H1 (cell line): ENCODE data around the gene GALNT13. TPM values are rescaled to one million over a fixed set of nuclear protein-coding genes. Genes with fewer than 3 reads are reported as not detected.

Experiments used
- CTCF ChIA-PET: fragments of 300-600 bp; sonication (Branson Sonifier 250); formaldehyde crosslinking; loops from one replicate; lab custom pipeline; 2021; ENCODE audit not compliant: partially characterized antibody; lab: Charles Lee
- POLR2A ChIA-PET: fragments of 300-600 bp; sonication (Branson Sonifier 250); formaldehyde crosslinking; loops from one replicate; lab custom pipeline; 2021; ENCODE audit warnings: inconsistent platforms; ENCODE audit not compliant: partially characterized antibody; lab: Charles Lee
- DNase-seq, 2 experiments: peaks; one replicate each; pipeline versions ENCODE4 v3.0.0 to v3.0.0-alpha.2; 2010 to 2022; ENCODE audit warnings: low spot score in 2 of 2, low read depth in 1 of 2, mixed read lengths in 1 of 2
- FAIRE-seq: peaks from 2 replicates; lab custom pipeline; 2011; peaks lifted over from hg19 to GRCh38; lab: Jason Lieb, UNC
- H2AFZ ChIP-seq: 2 replicates; pipeline ENCODE4 v1.8.1; 2012; ENCODE audit warnings: low read length, inconsistent platforms
- H2AK5ac ChIP-seq: 2 replicates; pipeline ENCODE4 v1.6.1; 2013; ENCODE audit warnings: low read depth, low read length
- H2BK120ac ChIP-seq: replicated peaks from 2 replicates; pipeline ENCODE3; 2013; ENCODE audit warnings: low read depth, low read length, inconsistent platforms
- H2BK12ac ChIP-seq: 2 replicates; pipeline ENCODE4 v1.6.1; 2013; ENCODE audit warnings: low read depth, low read length
- H2BK15ac ChIP-seq: 2 replicates; pipeline ENCODE4 v1.6.1; 2013; ENCODE audit warnings: low read length
- H2BK20ac ChIP-seq: 2 replicates; pipeline ENCODE4 v1.6.1; 2013; ENCODE audit warnings: low read length
- H2BK5ac ChIP-seq: 2 replicates; pipeline ENCODE4 v1.6.1; 2013; ENCODE audit warnings: low read depth, low read length
- H3K14ac ChIP-seq: 2 replicates; pipeline ENCODE4 v1.6.1; 2013; ENCODE audit warnings: inconsistent platforms; ENCODE audit not compliant: insufficient read length
- H3K18ac ChIP-seq: 2 replicates; pipeline ENCODE4 v1.6.1; 2013; ENCODE audit warnings: low read length; ENCODE audit errors: extremely low read depth
- H3K23ac ChIP-seq: 2 replicates; pipeline ENCODE4 v1.6.1; 2013; ENCODE audit warnings: inconsistent platforms; ENCODE audit not compliant: insufficient read length
- H3K23me2 ChIP-seq: 2 replicates; pipeline ENCODE4 v1.6.1; 2013; ENCODE audit warnings: low read depth, low read length
- H3K27ac ChIP-seq: 2 replicates; pipeline ENCODE4 v1.6.1; 2011; ENCODE audit warnings: low read depth, low read length, inconsistent platforms
- H3K27me3 ChIP-seq, 4 experiments: replicated peaks in 1 of 4; 1 replicate in 1 of 4; 2 replicates in 3 of 4; pipeline versions ENCODE4 v1.6.1 to v1.8.1; 2011 to 2013; ENCODE audit warnings: low read length in 3 of 4, mild to moderate bottlenecking in 3 of 4, inconsistent platforms in 2 of 4, mixed read lengths in 2 of 4, moderate library complexity in 1 of 4; ENCODE audit not compliant: control insufficient read depth in 3 of 4, insufficient read depth in 3 of 4; ENCODE audit errors: extremely low read depth in 1 of 4
- H3K36me3 ChIP-seq, 4 experiments: 2 replicates each; pipeline versions ENCODE4 v1.6.1 to v1.8.1; 2011 to 2013; ENCODE audit warnings: mild to moderate bottlenecking in 4 of 4, low read length in 3 of 4, moderate library complexity in 2 of 4, control low read depth in 1 of 4, inconsistent platforms in 1 of 4; ENCODE audit not compliant: insufficient read depth in 4 of 4, control insufficient read depth in 2 of 4
- H3K4ac ChIP-seq: replicated peaks from 2 replicates; pipeline ENCODE3; 2013; ENCODE audit warnings: low read length, low read depth, mixed read lengths, inconsistent platforms; ENCODE audit not compliant: insufficient read length
- H3K4me1 ChIP-seq, 4 experiments: replicated peaks in 1 of 4; 1 replicate in 1 of 4; 2 replicates in 3 of 4; pipeline versions ENCODE4 v1.6.1 to v1.8.1; 2011 to 2013; ENCODE audit warnings: low read length in 3 of 4, inconsistent platforms in 2 of 4, mixed read lengths in 1 of 4; ENCODE audit not compliant: insufficient read depth in 4 of 4, control insufficient read depth in 3 of 4
- H3K4me2 ChIP-seq, 2 experiments: 2 replicates each; pipeline versions ENCODE4 v1.6.1 to v1.8.1; 2011 to 2013; ENCODE audit warnings: low read depth in 2 of 2, low read length in 2 of 2, control low read depth in 1 of 2, inconsistent platforms in 1 of 2, mild to moderate bottlenecking in 1 of 2; ENCODE audit not compliant: insufficient read depth in 1 of 2
- H3K4me3 ChIP-seq, 4 experiments: fragments of 200-600, 300-600 bp in 1 of 4; sonication (generic), shearing (Covaris generic), sonication (Bioruptor Twin) in 1 of 4; 2 replicates each; pipeline versions ENCODE4 v1.5.1 to v1.8.1; 2011 to 2016; ENCODE audit warnings: low read length in 4 of 4, low read depth in 3 of 4, control low read depth in 2 of 4, inconsistent platforms in 2 of 4, mild to moderate bottlenecking in 2 of 4, mixed read lengths in 1 of 4, moderate library complexity in 1 of 4; ENCODE audit not compliant: insufficient read depth in 2 of 4; ENCODE audit errors: extremely low read depth in 1 of 4
- H3K56ac ChIP-seq: replicated peaks from 2 replicates; pipeline ENCODE3; 2013; ENCODE audit warnings: low read depth, mild to moderate bottlenecking, mixed read lengths, low read length, inconsistent platforms; ENCODE audit not compliant: insufficient read length
- H3K79me1 ChIP-seq: 2 replicates; pipeline ENCODE4 v1.6.1; 2013; ENCODE audit warnings: low read depth, low read length, control low read depth
- H3K79me2 ChIP-seq, 2 experiments: 2 replicates each; pipeline versions ENCODE4 v1.6.1 to v1.8.1; 2012 to 2013; ENCODE audit warnings: low read length in 2 of 2, mild to moderate bottlenecking in 2 of 2, inconsistent platforms in 1 of 2; ENCODE audit not compliant: insufficient read depth in 2 of 2, control insufficient read depth in 1 of 2
- H3K9ac ChIP-seq, 4 experiments: replicated peaks in 1 of 4; 1 replicate in 1 of 4; 2 replicates in 3 of 4; pipeline versions ENCODE4 v1.6.1 to v1.8.1; 2011 to 2013; ENCODE audit warnings: low read depth in 3 of 4, low read length in 3 of 4, control low read depth in 2 of 4, mild to moderate bottlenecking in 2 of 4, moderate library complexity in 2 of 4, inconsistent platforms in 1 of 4; ENCODE audit errors: extremely low read depth in 1 of 4
- H3K9me3 ChIP-seq, 2 experiments: 2 replicates each; pipeline versions ENCODE4 v1.6.1 to v1.8.1; 2012 to 2013; ENCODE audit warnings: mild to moderate bottlenecking in 2 of 2, moderate library complexity in 2 of 2, control low read depth in 1 of 2, inconsistent platforms in 1 of 2, low read depth in 1 of 2, low read length in 1 of 2, mixed read lengths in 1 of 2; ENCODE audit not compliant: insufficient read depth in 2 of 2
- H4K20me1 ChIP-seq, 2 experiments: replicated peaks in 1 of 2; 2 replicates each; pipeline versions ENCODE3 to v1.8.1; 2011 to 2013; ENCODE audit warnings: inconsistent platforms in 2 of 2, low read length in 2 of 2, mild to moderate bottlenecking in 1 of 2; ENCODE audit not compliant: insufficient read depth in 2 of 2, control insufficient read depth in 1 of 2
- H4K5ac ChIP-seq: 2 replicates; pipeline ENCODE4 v1.6.1; 2013; ENCODE audit warnings: low read length, low read depth, mixed read lengths, inconsistent platforms; ENCODE audit not compliant: insufficient read length
- H4K8ac ChIP-seq: 2 replicates; pipeline ENCODE4 v1.8.0; 2013; ENCODE audit warnings: mild to moderate bottlenecking, moderate library complexity, low read length, inconsistent platforms; ENCODE audit not compliant: insufficient read depth; ENCODE audit errors: extremely low read depth
- H4K91ac ChIP-seq: replicated peaks from 2 replicates; pipeline ENCODE3; 2013; ENCODE audit warnings: low read length, mixed read lengths, inconsistent platforms; ENCODE audit not compliant: insufficient read length
- ATF3 ChIP-seq: IDR thresholded peaks from 2 replicates; pipeline ENCODE4 v1.6.1; 2011; ENCODE audit warnings: low read depth, mild to moderate bottlenecking, low read length; ENCODE audit not compliant: insufficient read depth
- EGR1 ChIP-seq: IDR thresholded peaks from 2 replicates; pipeline ENCODE4 v1.6.1; 2011; ENCODE audit warnings: low read depth, low read length, borderline replicate concordance
- MAFK ChIP-seq: IDR thresholded peaks from 2 replicates; pipeline ENCODE4 v1.6.1; 2012; ENCODE audit warnings: low read depth, mild to moderate bottlenecking, improper control_type of control experiment, low read length
- RXRA ChIP-seq: IDR thresholded peaks from 2 replicates; pipeline ENCODE4 v1.6.1; 2011; ENCODE audit warnings: low read depth, mild to moderate bottlenecking, low read length, moderate library complexity; ENCODE audit not compliant: insufficient read depth
- SIX5 ChIP-seq: IDR thresholded peaks from 2 replicates; pipeline ENCODE4 v1.6.1; 2011; ENCODE audit warnings: mild to moderate bottlenecking, low read depth, low read length
- polyA plus RNA-seq, 7 experiments: library from polyadenylated mRNA; depleted of rRNA in 3 of 7; stranded (reverse) in 5 of 7; unstranded in 2 of 7; fragments of >200 nt in 5 of 7; fragments of 200-250 nt in 2 of 7; gene quantifications; 1 replicate in 5 of 7; 2 replicates in 1 of 7; 4 replicates in 1 of 7; pipeline versions ENCODE4 v1.2.1 to v1.2.3, GENCODE V29; 2011 to 2013; ENCODE audit warnings: missing spikeins in 2 of 7, mixed read lengths in 2 of 7
- total RNA-seq: library from RNA; stranded (reverse); fragmentation: NEBNext Ultra II Directional; extraction: Animal tissue kit (Norgen Biotek cat#: 25700); gene quantifications from 2 replicates; pipeline ENCODE4 v1.2.1, GENCODE V29; 2021

GALNT13 gene
- total and polyA plus RNA-seq, 2 of the 8 experiments (the other 6 are each of a cell fraction or from before 2014, with no cell fraction given): 3.2 to 9.6 TPM

- no peak overlapping the region for H2AK5ac ChIP-seq
- no peak overlapping the region for H3K4me2 ChIP-seq
- H4K8ac ChIP-seq: no peak overlapping the region
- H3K9ac ChIP-seq: no peak overlapping the region
- H4K91ac ChIP-seq: no peak overlapping the region
- no peak for DNase-seq
- POLR2A ChIA-PET: no interaction called here
- no peak for FAIRE-seq
- H2BK12ac ChIP-seq: no peak overlapping the region
- no peak overlapping the region for H3K23ac ChIP-seq
- no peaks in the 10 kb centered on the region for H3K79me2 ChIP-seq
- no peak overlapping the region for H3K4ac ChIP-seq
- H2BK20ac ChIP-seq: no peak overlapping the region
- H3K4me3 ChIP-seq: no peak overlapping the region
- H3K14ac ChIP-seq: no peak overlapping the region
- no peak overlapping the region for H4K5ac ChIP-seq
- no peak overlapping the region for H2BK5ac ChIP-seq
- H4K20me1 ChIP-seq: no peaks in the 10 kb centered on the region
- H3K18ac ChIP-seq: no peak overlapping the region
- H2BK120ac ChIP-seq: no peak overlapping the region
- no peaks in the 10 kb centered on the region for H3K36me3 ChIP-seq
- no peak overlapping the region for H2BK15ac ChIP-seq
- TF ChIP-seq MAFK (peak; percentile 70; the same call in 1 of the 2 replicates), EGR1 (no peak), RXRA (no peak), SIX5 (no peak), ATF3 (no peak)
- no peak overlapping the region for H2AFZ ChIP-seq
- no peaks in the 10 kb centered on the region for H3K27me3 ChIP-seq
- CTCF ChIA-PET: no interaction called here
- no peaks in the 10 kb centered on the region for H3K4me1 ChIP-seq
- no peak overlapping the region for H3K27ac ChIP-seq
- H3K79me1 ChIP-seq: no peaks in the 10 kb centered on the region
- H3K9me3 ChIP-seq: peaks cover 2 to 11% of the 10 kb centered on the region in 2 experiments; a peak in 2 of 4 replicates
- no peaks in the 10 kb centered on the region for H3K23me2 ChIP-seq
- H3K56ac ChIP-seq: no peak overlapping the region
Measured at GRCh38 chr2:154293864-154294263, 422.1 kb downstream of the GALNT13 start.
